Keratinocyte (primary cell): ENCODE results near the gene CSMD2. TPM values are rescaled to one million over a fixed set of nuclear protein-coding genes. Genes with fewer than 3 reads are reported as not detected.

ENCODE experiments used
- DNase-seq: peaks from one replicate; pipeline ENCODE4 v3.0.0-alpha.2; 2011; ENCODE audit warnings: low read depth, missing footprints, low spot score
- FAIRE-seq: peaks from 2 replicates; lab custom pipeline; 2011; peaks lifted over from hg19 to GRCh38; lab: Jason Lieb, UNC
- H2AFZ ChIP-seq: 2 replicates; pipeline ENCODE4 v1.6.0; 2012; ENCODE audit warnings: low read length, control low read depth, inconsistent platforms; ENCODE audit not compliant: control insufficient read depth
- H3K27ac ChIP-seq: 2 replicates; pipeline ENCODE4 v1.5.1; 2011; ENCODE audit warnings: low read length; ENCODE audit not compliant: control insufficient read depth, insufficient read depth
- H3K27me3 ChIP-seq: 3 replicates; pipeline ENCODE4 v1.6.0; 2011; ENCODE audit warnings: low read length; ENCODE audit not compliant: control insufficient read depth, insufficient read depth; ENCODE audit errors: extremely low read depth
- H3K36me3 ChIP-seq, 2 experiments: 2 replicates in 1 of 2; 3 replicates in 1 of 2; pipeline ENCODE4 v1.5.1; 2011; ENCODE audit warnings: low read length in 2 of 2, mild to moderate bottlenecking in 1 of 2; ENCODE audit not compliant: control insufficient read depth in 2 of 2, insufficient read depth in 2 of 2; ENCODE audit errors: extremely low read depth in 1 of 2
- H3K4me1 ChIP-seq: 3 replicates; pipeline ENCODE4 v1.5.1; 2011; ENCODE audit warnings: low read length; ENCODE audit not compliant: control insufficient read depth, insufficient read depth; ENCODE audit errors: extremely low read depth
- H3K4me2 ChIP-seq: 3 replicates; pipeline ENCODE4 v1.6.0; 2011; ENCODE audit warnings: low read depth, low read length; ENCODE audit not compliant: control insufficient read depth, insufficient read depth; ENCODE audit errors: extremely low read depth
- H3K4me3 ChIP-seq, 3 experiments: fragments of 200-600 bp in 1 of 3; sonication (generic) in 1 of 3; 2 replicates in 2 of 3; 3 replicates in 1 of 3; pipeline ENCODE4 v1.5.1; 2011 to 2016; ENCODE audit warnings: low read length in 3 of 3, mild to moderate bottlenecking in 3 of 3, control low read depth in 2 of 3, inconsistent platforms in 1 of 3, low read depth in 1 of 3, mixed read lengths in 1 of 3, mixed run types in 1 of 3, moderate library complexity in 1 of 3; ENCODE audit not compliant: control insufficient read depth in 2 of 3, insufficient read depth in 2 of 3; ENCODE audit errors: extremely low read depth in 1 of 3
- H3K79me2 ChIP-seq: 2 replicates; pipeline ENCODE4 v1.6.0; 2012; ENCODE audit warnings: low read length; ENCODE audit not compliant: control insufficient read depth, insufficient read depth
- H3K9ac ChIP-seq: 3 replicates; pipeline ENCODE4 v1.6.0; 2011; ENCODE audit warnings: low read length; ENCODE audit not compliant: control insufficient read depth, insufficient read depth; ENCODE audit errors: extremely low read depth
- H3K9me1 ChIP-seq: 3 replicates; pipeline ENCODE4 v1.6.0; 2011; ENCODE audit warnings: low read length; ENCODE audit not compliant: control insufficient read depth, insufficient read depth; ENCODE audit errors: extremely low read depth
- H3K9me3 ChIP-seq: 2 replicates; pipeline ENCODE4 v1.5.1; 2012; ENCODE audit warnings: low read depth, low read length; ENCODE audit not compliant: control insufficient read depth
- H4K20me1 ChIP-seq: 3 replicates; pipeline ENCODE4 v1.6.0; 2011; ENCODE audit warnings: low read length; ENCODE audit not compliant: control insufficient read depth, insufficient read depth; ENCODE audit errors: extremely low read depth
- CTCF ChIP-seq, 3 experiments: IDR thresholded peaks in 1 of 3; conservative IDR thresholded peaks in 1 of 3; optimal IDR thresholded peaks in 1 of 3; 2 replicates in 2 of 3; 3 replicates in 1 of 3; pipeline versions ENCODE3 to v1.5.1; 2011; ENCODE audit warnings: low read length in 3 of 3, mild to moderate bottlenecking in 3 of 3, moderate library complexity in 2 of 3, control low read depth in 1 of 3, inconsistent platforms in 1 of 3; ENCODE audit not compliant: insufficient read depth in 2 of 3; ENCODE audit errors: extremely low read depth in 1 of 3
- EZH2 ChIP-seq: IDR thresholded peaks from one replicate; pipeline ENCODE4 v1.6.1; 2012; ENCODE audit warnings: inconsistent platforms, mild to moderate bottlenecking, low read length, moderate library complexity
- dilution Hi-C: fragments of 300-500 bp; cut with MboI; formaldehyde crosslinking; loops from one replicate; pipeline ENCODE4 v1.7.0; 2020; ENCODE audit warnings: low sequenced_read_pairs; ENCODE audit not compliant: extremely low pct_ligation_motif_present
- polyA plus RNA-seq, 5 experiments: library from polyadenylated mRNA; depleted of rRNA in 3 of 5; stranded (reverse) in 3 of 5; stranded (forward) in 1 of 5; unstranded in 1 of 5; fragments of >200 nt; gene quantifications; 1 replicate in 1 of 5; 2 replicates in 3 of 5; 3 replicates in 1 of 5; pipeline versions ENCODE4 v1.2.1 to v1.2.3, GENCODE V29; 2011 to 2012; ENCODE audit warnings: missing spikeins in 2 of 5, low read depth in 1 of 5, low replicate concordance in 1 of 5

CSMD2 gene
- polyA plus RNA-seq, 1 donor (not counting 4 experiments of a cell fraction or from before 2014, with no cell fraction given) = 2.0 TPM

DNA sequence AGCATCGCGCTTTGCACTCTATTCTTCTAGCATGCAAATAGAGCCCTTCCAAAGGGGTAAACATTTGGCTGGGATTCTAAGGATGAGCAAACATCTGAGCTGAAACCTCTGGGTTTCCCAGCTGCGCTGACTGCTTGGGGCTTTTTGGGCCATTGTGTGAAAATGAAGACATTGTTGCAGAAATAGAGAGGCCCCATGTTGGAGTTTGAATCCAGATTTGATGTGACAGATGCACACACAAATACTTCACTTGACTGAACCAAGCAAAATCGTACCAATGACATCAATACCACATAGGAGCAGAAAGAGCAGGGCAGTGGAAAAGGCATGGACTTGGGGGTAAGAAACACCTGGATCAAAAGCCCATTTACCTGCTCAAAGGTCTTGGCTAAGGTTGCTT lies 445.7 kb downstream of the CSMD2 start:
- H3K79me2 ChIP-seq = no peaks in the 10 kb centered on the region
- H3K4me3 ChIP-seq = no peak overlapping the region
- dilution Hi-C loops = no loop called here
- H3K36me3 ChIP-seq = no peaks in the 10 kb centered on the region
- TF ChIP-seq CTCF (optimal IDR thresholded peaks at IDR 0.05 in 1 of 3, IDR thresholded peaks at IDR 0.05 in 1 of 3, conservative IDR thresholded peaks at IDR 0.05 in 1 of 3; ENCODE audit: extremely low read depth in 1 of 3, insufficient read depth in 2 of 3, low read length in 3 of 3) = no peak
- TF ChIP-seq EZH2 = no peak
- no peak for DNase-seq
- H3K9me1 ChIP-seq = no peaks in the 10 kb centered on the region
- no peaks in the 10 kb centered on the region for H3K27me3 ChIP-seq
- no peaks in the 10 kb centered on the region for H3K4me1 ChIP-seq
- no peak overlapping the region for H2AFZ ChIP-seq
- H3K4me2 ChIP-seq = no peak overlapping the region
- no peak for FAIRE-seq
- no peaks in the 10 kb centered on the region for H3K9me3 ChIP-seq
- H3K9ac ChIP-seq = no peak overlapping the region
- no peak overlapping the region for H3K27ac ChIP-seq
- H4K20me1 ChIP-seq = no peaks in the 10 kb centered on the region

- dilution Hi-C loops = no loop called here
- Histone ChIP-seq H3K27me3 (no peaks in the 10 kb centered on the region), H3K36me3 (no peaks in the 10 kb centered on the region), H3K4me1 (no peaks in the 10 kb centered on the region), H3K79me2 (no peaks in the 10 kb centered on the region), H3K9me3 (no peaks in the 10 kb centered on the region), H3K4me2 (no peak overlapping the region), H3K4me3 (no peak overlapping the region), H2AFZ (no peak overlapping the region), H4K20me1 (no peaks in the 10 kb centered on the region), H3K9me1 (no peaks in the 10 kb centered on the region), H3K27ac (no peak overlapping the region), H3K9ac (no peak overlapping the region)
- DNase-seq = no peak
- TF ChIP-seq EZH2 = no peak
- TF ChIP-seq CTCF (optimal IDR thresholded peaks at IDR 0.05 in 1 of 3, IDR thresholded peaks at IDR 0.05 in 1 of 3, conservative IDR thresholded peaks at IDR 0.05 in 1 of 3; ENCODE audit: extremely low read depth in 1 of 3, insufficient read depth in 2 of 3, low read length in 3 of 3) = no peak
- FAIRE-seq = no peak
Measured at GRCh38 chr1:33718186-33718585, 446.8 kb downstream of the CSMD2 start.
